Cardiac fibroblast (primary cell): ENCODE data around the gene KRT6A.

ENCODE experiments used
- DNase-seq, 2 donors: peaks; one replicate each; pipeline versions ENCODE4 v3.0.0 to v3.0.0-alpha.2; 2010; ENCODE audit warnings: low read depth in 2 of 2
- H3K4me3 ChIP-seq, 2 donors: replicated peaks in 1 of 2; 1 replicate in 1 of 2; 2 replicates in 1 of 2; pipeline ENCODE4 v1.5.1; 2011; ENCODE audit warnings: low read depth in 2 of 2, low read length in 2 of 2, mild to moderate bottlenecking in 2 of 2, moderate library complexity in 1 of 2
- TF ChIP-seq, protein P1 (sequence below): IDR thresholded peaks from one replicate; pipeline ENCODE4 v1.5.1; 2011; ENCODE audit warnings: low read depth, mild to moderate bottlenecking, low read length, inconsistent platforms

KRT6A gene

DNA sequence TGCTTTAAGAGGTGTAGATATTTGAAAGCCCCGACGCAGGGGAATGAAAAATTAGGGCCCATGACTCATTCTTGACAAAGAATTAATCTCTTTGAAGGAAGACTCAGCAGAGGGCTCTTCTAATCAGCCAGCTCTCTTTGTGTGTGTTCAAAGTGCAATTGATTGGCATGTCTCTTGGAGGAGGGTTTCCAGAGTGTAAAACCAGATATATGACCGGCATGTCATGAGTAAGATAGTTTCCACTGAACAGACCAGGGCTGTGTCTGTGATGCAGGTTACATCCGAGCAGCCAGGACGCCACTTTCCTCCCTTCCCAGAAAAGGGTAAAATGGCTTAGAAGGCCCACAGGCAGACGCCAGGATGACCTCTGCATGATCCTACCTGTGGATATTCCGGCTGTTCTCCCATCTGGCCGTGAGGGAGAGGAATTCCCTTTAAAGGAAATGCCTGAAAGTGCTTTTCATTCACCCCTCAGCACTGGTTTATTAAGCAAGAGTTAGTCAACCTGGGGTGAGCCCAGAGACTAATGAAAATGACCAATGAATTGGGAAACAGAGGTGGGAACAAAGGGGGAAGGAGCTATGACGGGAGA, 51.6 kb downstream of the KRT6A start:
- TF ChIP-seq, protein P1, sequence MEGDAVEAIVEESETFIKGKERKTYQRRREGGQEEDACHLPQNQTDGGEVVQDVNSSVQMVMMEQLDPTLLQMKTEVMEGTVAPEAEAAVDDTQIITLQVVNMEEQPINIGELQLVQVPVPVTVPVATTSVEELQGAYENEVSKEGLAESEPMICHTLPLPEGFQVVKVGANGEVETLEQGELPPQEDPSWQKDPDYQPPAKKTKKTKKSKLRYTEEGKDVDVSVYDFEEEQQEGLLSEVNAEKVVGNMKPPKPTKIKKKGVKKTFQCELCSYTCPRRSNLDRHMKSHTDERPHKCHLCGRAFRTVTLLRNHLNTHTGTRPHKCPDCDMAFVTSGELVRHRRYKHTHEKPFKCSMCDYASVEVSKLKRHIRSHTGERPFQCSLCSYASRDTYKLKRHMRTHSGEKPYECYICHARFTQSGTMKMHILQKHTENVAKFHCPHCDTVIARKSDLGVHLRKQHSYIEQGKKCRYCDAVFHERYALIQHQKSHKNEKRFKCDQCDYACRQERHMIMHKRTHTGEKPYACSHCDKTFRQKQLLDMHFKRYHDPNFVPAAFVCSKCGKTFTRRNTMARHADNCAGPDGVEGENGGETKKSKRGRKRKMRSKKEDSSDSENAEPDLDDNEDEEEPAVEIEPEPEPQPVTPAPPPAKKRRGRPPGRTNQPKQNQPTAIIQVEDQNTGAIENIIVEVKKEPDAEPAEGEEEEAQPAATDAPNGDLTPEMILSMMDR: no peak
- DNase-seq: peak; percentile 59 to 82
- no peak overlapping the region for H3K4me3 ChIP-seq

DNA sequence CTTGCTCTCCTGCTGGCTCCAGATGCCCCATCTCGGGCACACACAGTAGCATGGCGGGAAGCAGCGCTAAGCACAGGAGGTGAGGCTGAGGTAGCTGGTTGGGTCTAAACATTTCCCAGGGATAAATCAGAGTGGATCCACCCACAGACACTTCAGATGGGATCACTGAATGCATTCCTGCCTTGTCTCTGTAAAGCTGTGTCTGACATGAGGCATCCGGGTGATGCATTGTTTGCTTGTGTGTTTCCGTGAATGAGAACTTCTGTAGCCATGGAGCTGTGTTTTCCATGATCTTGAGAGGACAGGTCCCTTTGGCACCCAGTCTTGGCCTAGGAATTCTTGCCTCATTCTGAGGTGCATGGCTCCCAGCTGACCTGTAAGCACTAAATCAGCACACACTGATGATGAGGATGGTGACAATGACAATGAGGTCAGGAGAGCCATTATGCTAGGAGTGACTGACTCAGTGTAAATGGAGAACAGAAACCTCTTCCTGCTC, 52.2 kb downstream of the KRT6A start:
- TF ChIP-seq, protein P1: no peak
- DNase-seq: peak; percentile 74 to 88
- no peak overlapping the region for H3K4me3 ChIP-seq

DNA sequence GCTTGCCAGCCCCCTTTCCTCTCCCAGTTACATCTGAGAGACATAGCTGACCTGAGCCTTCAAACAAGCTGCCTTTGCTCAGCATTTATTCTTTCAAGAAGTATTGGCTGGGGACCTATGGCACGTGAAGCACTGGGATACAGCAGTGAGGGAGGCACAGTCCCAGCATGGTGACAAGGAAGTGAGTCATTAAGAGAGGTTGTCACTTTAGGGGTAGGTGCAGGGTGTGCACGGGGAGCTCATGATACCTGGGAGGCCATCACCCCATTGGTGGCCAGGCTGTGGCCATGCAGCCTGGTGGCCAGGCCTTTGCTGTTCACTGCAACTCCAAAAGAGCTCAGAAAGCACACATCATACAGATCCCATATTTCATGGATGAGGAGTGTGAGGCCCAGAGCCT, 53.2 kb downstream of the KRT6A start:
- DNase-seq: no peak
- TF ChIP-seq, protein P1: no peak

DNA sequence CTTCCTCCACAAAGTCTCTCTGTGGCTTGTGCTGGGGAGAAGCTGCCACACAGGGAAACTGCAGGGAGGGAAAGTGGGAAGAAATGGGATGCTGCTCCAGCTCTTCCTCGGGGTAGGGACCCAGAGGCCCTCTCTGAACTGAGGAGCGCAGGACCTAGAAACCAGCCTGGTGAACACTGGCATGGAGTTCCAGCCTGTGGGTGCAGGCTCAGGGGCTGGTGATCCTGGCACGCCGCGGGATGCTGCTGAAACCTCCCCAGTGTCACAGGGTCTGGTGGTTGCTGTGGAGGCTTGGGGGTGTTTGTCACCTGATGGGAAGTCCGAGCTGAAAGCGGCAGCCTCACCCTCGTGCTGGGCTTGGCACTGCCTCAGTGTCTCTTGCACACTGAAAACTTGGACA, 53.6 kb downstream of the KRT6A start:
- TF ChIP-seq, protein P1: no peak
- DNase-seq: no peak
- no peak overlapping the region for H3K4me3 ChIP-seq

More for the DNA sequence above, 53.2 kb downstream of the KRT6A start:
- no peak overlapping the region for H3K4me3 ChIP-seq

DNA sequence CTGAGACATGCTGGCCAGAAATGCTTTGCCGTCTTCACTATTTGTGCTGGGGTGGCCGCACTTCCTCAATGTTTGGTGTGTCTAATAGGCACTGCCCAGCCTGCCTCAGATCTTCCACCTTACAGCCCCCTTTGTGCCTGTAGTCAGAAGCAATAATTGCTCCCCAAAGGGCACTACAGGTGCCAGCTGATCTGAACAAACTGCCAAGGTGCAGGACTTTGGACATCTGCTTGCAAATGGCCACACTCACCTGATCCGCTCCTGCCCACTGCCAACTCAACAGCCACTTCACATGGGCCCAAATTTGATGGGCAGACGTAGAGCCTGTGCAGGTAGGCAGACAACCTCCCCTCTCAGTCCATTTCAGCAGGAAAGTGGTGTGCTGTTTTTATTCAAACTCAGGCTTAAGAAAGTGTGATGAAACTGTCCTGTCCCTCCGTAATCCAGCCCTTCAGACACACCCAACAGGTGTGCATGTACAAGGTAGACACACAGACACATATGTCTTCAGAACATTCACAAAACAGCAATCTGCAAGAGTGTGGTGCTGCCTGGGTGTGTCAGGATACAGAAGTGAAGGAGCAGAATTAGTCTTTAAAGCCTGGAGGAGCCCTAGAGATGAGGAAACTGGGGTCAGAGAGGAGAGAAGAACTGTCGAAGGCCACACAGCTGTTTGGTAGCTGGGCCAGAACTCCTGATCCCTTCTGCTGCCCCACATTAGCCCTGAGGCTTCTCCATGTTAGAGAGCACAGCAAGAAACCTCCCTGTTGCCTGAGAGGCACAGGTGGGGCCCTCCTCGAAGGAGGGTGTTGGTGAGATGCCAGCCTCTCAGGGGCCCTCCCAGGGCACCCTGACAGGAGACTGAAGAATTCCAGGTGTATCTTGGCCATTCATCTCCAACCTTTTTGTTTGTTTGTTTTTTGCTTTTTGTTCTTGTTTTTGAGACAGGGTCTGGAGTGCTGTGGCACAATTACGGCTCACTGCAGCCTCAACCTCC, 54.5 kb downstream of the KRT6A start:
- TF ChIP-seq, protein P1: no peak

DNA sequence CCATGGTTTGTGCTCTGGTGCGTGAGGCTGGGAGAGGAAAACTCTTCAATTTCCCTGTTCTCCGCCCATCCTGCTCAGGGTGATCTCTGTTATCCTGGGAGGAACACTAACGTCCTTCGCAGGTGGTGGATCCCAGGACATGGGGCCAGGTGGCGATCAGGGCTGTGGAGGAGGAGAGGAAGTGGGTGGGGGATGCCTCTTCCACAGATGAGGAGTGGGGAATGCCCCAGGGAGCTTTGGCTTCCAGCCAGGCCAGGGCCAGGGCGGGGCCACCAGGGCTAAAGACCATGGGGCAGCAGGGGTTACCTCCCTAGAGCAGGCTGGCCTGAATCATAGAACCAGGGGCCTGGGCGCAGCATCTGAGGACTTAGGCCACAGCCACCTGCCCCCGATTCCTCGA, 55.5 kb downstream of the KRT6A start:
- TF ChIP-seq, protein P1: no peak

More for the DNA sequence above, 54.5 kb downstream of the KRT6A start:
- H3K4me3 ChIP-seq: no peak overlapping the region
- DNase-seq: no peak

More for the DNA sequence above, 55.5 kb downstream of the KRT6A start:
- H3K4me3 ChIP-seq: no peak overlapping the region
- DNase-seq: no peak
